Fibroblast of lung (primary cell): ENCODE data around the gene SEMA4G.

Experiments
- CTCF ChIP-seq, 2 donors: IDR thresholded peaks in 1 of 2; conservative IDR thresholded peaks in 1 of 2; 1 replicate in 1 of 2; 2 replicates in 1 of 2; pipeline ENCODE4 v1.5.1; 2011 to 2012; ENCODE audit warnings: low read length in 2 of 2, control low read depth in 1 of 2, inconsistent platforms in 1 of 2, low read depth in 1 of 2, mild to moderate bottlenecking in 1 of 2
- EZH2 ChIP-seq: IDR thresholded peaks from 2 replicates; pipeline ENCODE4 v1.5.1; 2012; ENCODE audit warnings: low read length, control low read depth, mild to moderate bottlenecking; ENCODE audit errors: missing control alignments

- TF ChIP-seq CTCF (conservative IDR thresholded peaks at IDR 0.05 in 1 of 2, IDR thresholded peaks at IDR 0.05 in 1 of 2; ENCODE audit: low read depth in 1 of 2, low read length in 2 of 2) (no peak), EZH2 (no peak)
Measured at GRCh38 chr10:100987685-100988049, 18.4 kb downstream of the SEMA4G start.
